HG03108 (cell line): ENCODE data around the gene GFER.
"Not testable (repeated sequence)": the region's sequence is repeated elsewhere in the genome, so short reads cannot be mapped to it uniquely, and the experiment has no call there.

ENCODE experiments used
- ATAC-seq: cut with Tn5 transposase; IDR thresholded peaks from one replicate; pipeline ENCODE4 v1.9.1; 2021; ENCODE audit warnings: moderate library complexity; ENCODE audit not compliant: unreplicated experiment

GFER gene

DNA sequence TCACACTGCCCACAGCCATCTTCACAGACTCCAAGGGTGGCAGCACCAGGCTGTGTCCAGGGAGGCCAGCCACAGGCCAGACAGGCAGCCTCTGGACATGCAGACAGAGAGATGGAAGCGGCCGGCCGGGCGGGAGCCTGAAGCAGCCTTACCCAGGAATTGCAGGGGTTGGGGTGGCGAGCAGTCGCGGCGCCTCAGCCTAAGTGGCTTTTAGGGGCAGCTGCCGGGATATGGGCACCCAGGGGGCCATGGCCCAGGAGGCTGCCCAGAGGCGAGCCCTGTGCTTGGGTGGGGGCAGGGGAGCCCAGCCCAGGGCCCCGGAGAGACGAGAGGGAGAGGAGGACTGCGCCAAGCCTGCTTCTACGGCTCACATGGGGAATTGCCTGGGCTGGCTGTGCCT lies 41.3 kb downstream of the GFER start:
- no peak for ATAC-seq

DNA sequence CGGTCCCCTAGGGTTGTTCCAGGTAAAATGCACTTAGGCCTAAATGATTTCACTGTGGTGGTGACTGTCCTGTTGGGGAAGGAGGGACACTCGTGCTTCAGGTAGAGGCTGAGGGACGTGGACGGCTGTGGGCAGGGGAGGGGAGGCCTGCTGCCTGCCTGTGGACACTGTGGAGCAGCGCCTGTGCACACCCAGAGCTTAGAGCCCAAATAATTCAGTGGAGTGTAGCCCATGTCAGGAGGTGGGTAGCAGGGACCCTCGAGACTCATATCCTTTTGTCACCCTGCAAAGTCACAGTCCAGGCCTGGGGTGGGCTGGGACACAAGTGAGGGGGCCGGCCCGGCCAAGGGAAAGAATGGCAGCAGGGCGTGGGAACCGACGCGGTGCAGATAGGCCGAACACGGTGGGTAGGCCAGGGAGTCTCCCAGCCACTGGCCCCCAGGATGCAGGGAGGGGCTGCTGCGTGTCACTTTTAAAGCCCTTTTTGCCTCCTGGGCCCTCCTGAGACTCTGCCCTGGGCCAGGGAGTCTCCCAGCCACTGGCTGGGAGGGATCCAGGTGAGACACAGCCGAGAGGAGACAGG lies 42.0 kb downstream of the GFER start:
- no peak for ATAC-seq

- ATAC-seq, result no peak
Observed at GRCh38 chr16:2026461-2027023, 42.5 kb downstream of the GFER start, which contains the start of gene NHERF2. Gene NHERF2, plus strand, starts transcription at chr16:2026902. Its CDS starts 104 bp downstream, at chr16:2027006.

DNA sequence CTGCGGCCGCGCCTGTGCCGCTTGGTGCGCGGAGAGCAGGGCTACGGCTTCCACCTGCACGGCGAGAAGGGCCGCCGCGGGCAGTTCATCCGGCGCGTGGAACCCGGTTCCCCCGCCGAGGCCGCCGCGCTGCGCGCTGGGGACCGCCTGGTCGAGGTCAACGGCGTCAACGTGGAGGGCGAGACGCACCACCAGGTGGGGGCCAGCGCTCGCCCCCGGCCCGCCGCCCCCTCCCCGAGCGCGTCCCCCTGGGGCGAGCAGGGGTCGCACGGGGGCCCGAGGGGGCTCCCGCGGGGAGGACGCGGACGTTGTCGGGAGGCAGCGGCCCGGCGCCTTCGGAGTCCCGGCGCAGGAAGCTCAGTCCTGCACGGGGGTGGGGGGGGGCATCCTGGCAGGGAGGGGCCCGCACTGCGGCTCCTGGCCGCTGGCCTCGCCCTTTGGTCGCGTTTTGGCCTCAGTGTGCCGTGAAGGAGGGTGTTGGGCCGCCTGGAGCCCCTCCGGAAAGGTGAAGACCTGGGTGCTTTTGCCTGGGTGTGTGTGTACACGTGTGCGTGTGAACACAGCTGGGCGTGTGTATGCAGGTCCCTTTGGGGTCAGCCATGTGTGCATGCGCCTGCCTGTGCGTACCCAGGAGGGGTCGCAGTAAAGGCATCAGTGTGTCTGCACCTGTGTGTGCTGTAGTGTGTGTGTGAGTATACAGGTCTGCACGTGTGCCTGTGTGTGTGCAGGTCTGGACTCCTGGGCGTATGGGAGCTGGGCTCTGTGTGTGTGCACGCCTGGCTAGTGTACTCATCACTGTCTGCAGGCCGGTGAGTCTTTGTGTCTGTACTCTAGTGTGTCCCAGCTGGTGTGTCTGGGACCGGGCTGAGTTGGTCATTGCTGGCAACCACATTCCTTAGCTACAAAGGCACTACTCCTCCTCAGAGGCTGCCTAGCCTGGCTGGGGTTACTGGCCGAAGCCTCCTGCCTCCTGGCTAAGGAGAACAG lies 43.3 kb downstream of the GFER start:
- ATAC-seq, result no peak

GRCh38 chr16:2028146-2028545 lies 44.2 kb downstream of the GFER start:
- ATAC-seq, result no peak

GRCh38 chr16:2028620-2029220 lies 44.7 kb downstream of the GFER start:
- no peak for ATAC-seq

DNA sequence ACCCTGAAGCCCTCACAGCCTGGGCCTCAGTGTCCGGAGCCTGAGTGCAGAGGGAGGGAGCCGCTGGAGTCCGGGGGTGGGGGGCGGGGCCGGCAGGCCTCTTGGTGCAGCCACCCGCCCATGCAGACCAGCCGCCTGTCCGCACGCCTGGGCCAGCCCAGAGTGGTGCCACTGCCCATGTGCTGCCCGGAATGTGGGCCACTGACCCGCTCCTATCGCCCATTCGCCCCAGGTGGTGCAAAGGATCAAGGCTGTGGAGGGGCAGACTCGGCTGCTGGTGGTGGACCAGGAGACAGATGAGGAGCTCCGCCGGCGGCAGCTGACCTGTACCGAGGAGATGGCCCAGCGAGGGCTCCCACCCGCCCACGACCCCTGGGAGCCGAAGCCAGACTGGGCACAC lies 45.4 kb downstream of the GFER start:
- no peak for ATAC-seq

DNA sequence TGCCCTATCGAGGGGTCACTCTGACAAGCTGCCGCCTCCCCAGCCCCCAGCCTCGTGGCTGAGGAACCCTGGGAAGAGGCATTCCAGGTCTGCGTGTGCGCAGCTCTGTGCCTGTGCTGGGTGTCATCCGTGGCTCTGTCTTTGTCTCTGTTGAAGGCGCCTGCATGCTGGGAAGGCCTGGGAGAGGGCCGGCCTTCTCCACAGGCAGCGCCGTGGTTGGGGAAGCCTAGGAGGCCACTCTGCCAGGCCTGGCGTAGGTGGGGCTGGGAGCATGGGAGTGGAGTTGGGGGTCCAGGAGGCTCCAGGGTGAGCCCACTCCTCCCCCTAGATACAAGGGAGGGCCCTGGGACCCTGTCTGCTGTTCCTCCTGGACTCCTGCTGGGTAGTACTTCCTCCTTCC lies 46.0 kb downstream of the GFER start:
- no peak for ATAC-seq

DNA sequence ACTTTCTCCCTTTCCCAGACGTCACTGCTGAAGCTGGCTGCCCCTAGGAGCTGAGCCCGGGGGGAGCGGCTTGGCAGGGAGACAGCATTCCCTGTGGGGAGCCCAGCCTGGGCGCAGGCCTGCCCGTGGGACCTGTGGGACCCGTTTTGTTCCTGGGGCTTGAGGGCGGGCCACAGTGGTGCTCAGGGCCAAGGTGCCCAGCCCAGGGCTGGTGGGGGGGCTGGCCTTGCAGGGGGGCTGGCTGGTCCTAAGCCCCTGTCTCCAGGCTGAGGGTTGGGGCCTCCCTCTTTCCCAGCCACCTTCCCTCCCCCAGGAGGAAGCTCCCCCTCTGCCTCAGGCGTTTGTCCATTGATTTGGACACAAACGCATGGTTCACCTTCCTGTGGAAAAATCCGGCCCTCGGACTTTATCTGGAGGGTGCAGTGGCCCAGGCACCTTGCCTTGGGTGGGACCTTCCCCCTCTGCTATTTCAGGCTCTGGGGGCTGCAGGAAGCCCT lies 47.1 kb downstream of the GFER start:
- no peak for ATAC-seq

DNA sequence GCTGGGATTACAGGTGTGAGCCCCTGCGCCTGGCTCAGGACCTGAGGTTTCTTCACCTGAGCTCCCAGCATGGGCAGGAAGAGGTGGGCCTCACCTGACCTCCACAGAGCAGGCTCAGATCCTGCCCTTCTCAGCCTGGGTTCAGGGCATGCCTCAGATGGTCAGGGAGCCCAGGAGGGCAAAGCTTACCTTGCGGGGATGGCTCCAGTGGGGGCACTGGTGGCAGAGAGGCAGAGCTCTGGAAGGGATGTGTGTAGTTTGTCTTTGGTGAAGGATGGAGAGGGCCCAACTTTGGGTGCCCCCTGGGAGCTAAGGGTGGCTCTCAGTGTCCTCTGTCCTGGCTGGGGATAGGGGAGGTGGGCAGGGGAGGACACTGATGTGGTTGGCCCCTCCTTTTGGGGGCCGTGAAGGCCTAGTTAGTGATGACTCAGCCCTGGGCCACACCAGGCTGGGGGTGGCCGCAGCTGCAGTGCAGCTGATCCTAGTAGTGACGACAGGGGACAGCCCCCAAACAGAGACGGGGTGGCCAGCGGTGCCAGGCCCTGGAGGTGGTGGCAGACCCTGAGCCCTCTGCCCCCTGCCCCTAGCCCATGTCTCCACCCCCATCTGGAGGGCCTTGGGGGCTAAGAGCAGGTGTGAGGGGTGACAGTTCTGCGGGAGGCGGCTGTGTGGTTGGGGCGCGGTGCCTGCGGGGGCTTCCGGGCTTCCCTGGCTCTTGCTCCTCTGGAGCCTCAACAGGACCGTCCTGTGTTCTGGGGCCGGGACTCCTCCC lies 48.5 kb downstream of the GFER start:
- ATAC-seq, result no peak

- ATAC-seq, result no peak
Observed at GRCh38 chr16:2033057-2033908, 49.3 kb downstream of the GFER start.

DNA sequence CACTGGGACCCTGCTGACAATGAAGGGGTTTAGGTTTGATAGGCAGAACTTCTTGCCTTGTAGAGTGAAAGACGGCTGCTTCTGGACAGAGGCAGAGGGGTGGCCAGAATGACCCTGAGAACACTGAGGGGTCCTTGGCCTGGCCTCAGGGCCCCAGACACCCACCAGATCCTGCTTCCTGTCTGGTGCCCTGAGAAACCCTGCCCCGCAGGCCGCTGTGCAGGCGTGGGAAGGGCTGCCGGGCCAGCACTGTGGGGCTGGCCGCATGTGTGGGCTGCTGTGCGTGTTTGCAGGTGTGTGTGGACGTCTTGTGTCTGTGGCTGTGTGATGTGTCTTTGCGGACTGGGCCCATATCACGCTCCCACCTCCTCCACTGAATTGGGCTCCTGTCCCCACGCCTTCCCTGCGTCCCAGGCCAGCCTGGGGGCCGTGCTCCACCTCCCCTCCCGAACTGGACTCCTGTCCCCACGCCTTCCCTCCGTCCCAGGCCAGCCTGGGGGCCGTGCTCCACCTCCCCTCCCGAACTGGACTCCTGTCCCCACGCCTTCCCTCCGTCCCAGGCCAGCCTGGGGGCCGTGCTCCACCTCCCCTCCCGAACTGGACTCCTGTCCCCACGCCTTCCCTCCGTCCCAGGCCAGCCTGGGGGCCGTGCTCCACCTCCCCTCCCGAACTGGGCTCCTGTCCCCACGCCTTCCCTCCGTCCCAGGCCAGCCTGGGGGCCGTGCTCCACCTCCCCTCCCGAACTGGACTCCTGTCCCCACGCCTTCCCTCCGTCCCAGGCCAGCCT lies 50.1 kb downstream of the GFER start:
- not testable (repeated sequence) for ATAC-seq

- no peak for ATAC-seq
Observed at GRCh38 chr16:2034696-2035430, 50.9 kb downstream of the GFER start.

DNA sequence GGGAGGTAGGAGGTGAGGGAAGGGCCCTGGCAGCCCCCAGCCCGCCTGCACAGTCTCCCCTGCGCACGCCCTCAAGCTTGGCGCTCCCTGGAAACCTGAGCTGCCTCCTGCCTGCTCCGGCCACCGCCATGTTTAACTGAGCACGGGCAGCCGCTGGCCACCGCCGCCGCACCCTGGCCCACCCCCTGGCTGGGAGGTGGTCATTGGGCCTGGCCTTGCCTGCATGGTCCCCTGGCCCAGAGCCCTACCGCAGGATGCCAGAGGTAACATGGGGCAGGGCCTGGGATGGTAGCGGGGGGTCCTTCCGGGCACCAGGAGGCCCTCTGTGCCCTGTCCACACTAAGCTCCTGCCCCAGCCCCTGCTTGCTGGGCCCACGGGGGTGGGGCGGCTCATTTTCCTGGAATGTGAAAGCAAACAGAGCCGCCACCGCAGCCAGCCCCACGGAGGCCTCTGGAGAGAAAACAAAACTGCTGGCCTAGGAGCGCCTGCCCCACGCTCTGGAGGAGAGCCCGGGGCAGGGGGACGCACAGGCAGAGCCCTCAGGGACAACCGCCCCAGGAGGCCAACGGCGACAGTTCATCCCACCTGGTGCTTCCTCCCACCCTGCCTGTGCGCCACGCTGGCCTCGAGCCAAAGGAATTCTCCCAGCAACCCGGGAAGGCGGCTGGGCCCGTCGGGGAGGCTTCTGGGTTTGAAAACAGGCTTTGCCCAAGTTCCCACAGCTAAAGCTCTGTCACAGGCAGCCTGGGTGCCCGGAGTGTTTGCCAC lies 51.6 kb downstream of the GFER start:
- ATAC-seq, result no peak

- ATAC-seq, result no peak
Observed at GRCh38 chr16:2036200-2036966, 52.4 kb downstream of the GFER start.

DNA sequence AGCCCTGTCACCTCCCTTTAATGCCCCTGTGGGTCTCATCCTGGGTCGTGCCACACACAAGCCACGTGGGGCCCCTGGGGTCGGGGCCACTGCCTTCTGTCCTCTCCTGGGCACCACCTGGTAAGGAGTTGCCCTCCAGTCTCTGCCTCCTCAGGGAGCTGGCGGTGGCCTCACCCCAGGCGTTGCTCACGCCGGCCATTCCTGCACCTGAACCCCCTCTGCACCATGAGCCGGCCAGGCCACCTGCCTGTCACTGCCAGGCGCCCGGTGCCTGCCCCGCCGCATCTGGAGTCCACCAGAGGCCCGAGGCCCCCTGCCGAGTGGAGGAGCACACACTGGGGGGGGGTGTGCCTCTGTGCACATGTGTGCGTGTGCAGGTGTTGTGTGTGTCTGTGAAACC lies 53.1 kb downstream of the GFER start:
- ATAC-seq, result no peak
